ENCODE measurements around the gene PLEKHH1. TPM values are rescaled to one million over a fixed set of nuclear protein-coding genes. Genes with fewer than 3 reads are reported as not detected.
A peak's percentile ranks its signal among the peaks of the same experiment; 100 is the strongest.

The PLEKHH1 gene
- total RNA-seq, 1 experiment from 2014 or later, result 6.7 TPM

DNA sequence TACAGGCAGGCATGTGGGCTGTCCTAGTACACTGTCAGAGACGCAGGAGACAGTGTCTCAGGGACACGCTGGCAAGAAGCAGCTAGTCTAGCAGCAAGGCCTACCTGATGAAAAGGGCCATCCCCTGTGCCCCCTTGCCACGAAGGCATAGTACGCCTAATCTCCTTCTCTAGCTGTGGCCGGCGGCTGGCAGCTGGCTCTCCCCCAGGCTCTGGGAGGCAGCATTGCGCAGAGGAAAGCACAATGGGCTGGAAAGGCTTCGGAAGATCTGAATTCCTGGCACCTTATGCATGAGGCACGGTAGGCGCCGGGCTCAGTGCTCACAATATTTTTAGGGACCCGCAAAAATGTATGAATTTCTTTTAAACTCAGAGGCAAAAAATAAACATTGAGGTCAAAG lies 16.0 kb upstream of the PLEKHH1 start:
- BruUV-seq (replicated peaks), result no TSS peak
- POLR2A ChIA-PET, result interaction anchor here (0.6 kb wide), 1 partner anchor 14 kb away, joined by 13 read pairs; no protein-coding TSS in a partner anchor
- Histone ChIP-seq H3K4me1 (ENCODE audit: control insufficient read depth, insufficient read depth, low read length) (0 out of 2 replicates have a peak, but pooled peaks cover 4% of the 10 kb centered on the region), H3K27ac (ENCODE audit: low read length) (no peak overlapping the region), H3K4me3 (ENCODE audit: low read depth in 2 of 2, low read length in 2 of 2) (no peak overlapping the region), H3K27me3 (ENCODE audit: control insufficient read depth, insufficient read depth, low read length) (peaks cover 2% of the 10 kb centered on the region), H3K9me3 (ENCODE audit: control insufficient read depth, insufficient read depth, low read depth, low read length) (no peaks in the 10 kb centered on the region), H3K36me3 (ENCODE audit: control insufficient read depth, insufficient read depth, low read length) (no peaks in the 10 kb centered on the region)
- intact Hi-C loops (cut with micrococcal nuclease; ENCODE audit: unreplicated experiment), result loop anchor here (10.0 kb wide), 1 partner anchor 92 kb away; no protein-coding TSS in a partner anchor
- ATAC-seq (peak; percentile 53; the same call in 1 of the 2 replicates), DNase-seq (ENCODE audit: low read depth, low spot score) (no peak)
- TF ChIP-seq SIN3A (IDR thresholded peaks at IDR 0.05; ENCODE audit: borderline replicate concordance, insufficient read depth, low read depth, low read length), result no peak
- no peak for TF ChIP-seq POLR2AphosphoS5 (IDR thresholded peaks at IDR 0.05; ENCODE audit: low read depth, low read length)
- TF ChIP-seq, protein P1, sequence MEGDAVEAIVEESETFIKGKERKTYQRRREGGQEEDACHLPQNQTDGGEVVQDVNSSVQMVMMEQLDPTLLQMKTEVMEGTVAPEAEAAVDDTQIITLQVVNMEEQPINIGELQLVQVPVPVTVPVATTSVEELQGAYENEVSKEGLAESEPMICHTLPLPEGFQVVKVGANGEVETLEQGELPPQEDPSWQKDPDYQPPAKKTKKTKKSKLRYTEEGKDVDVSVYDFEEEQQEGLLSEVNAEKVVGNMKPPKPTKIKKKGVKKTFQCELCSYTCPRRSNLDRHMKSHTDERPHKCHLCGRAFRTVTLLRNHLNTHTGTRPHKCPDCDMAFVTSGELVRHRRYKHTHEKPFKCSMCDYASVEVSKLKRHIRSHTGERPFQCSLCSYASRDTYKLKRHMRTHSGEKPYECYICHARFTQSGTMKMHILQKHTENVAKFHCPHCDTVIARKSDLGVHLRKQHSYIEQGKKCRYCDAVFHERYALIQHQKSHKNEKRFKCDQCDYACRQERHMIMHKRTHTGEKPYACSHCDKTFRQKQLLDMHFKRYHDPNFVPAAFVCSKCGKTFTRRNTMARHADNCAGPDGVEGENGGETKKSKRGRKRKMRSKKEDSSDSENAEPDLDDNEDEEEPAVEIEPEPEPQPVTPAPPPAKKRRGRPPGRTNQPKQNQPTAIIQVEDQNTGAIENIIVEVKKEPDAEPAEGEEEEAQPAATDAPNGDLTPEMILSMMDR (IDR thresholded peaks at IDR 0.05), result peak; percentile 45
- TF ChIP-seq TCF7L2 (IDR thresholded peaks at IDR 0.05; ENCODE audit: low read depth, low read length), result no peak
- in situ Hi-C loops (cut with HindIII; ENCODE audit: low pct_unique_long_range_greater_than_20kb, low sequenced_read_pairs), result no loop called here
- CTCF ChIA-PET, result interaction anchor here (0.7 to 1.9 kb wide), 2 partner anchors 10 to 54 kb away, joined by 4 to 9 read pairs; no protein-coding TSS in a partner anchor

DNA sequence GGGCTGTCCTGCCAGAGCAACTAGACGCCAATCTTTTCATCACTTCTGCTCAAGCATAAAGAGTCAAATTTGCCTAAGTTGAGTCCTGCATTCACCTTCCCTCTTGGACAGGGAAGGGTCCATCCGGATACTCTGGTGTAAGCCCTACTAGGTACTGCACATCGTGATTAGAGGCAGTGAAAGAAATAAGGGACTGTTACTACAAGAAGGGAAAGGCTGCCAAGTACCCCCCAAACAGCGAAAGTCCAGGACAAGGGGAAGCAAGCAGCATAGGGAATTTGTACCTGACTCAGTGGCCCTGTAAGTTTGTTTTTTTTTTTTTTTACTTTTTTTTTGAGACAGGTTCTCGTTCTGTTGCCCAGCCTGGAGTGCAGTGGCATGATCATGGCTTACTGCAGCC lies 13.7 kb upstream of the PLEKHH1 start:
- no peaks in the 10 kb centered on the region for H3K36me3 ChIP-seq (ENCODE audit: control insufficient read depth, insufficient read depth, low read length)
- no peaks in the 10 kb centered on the region for H3K9me3 ChIP-seq (ENCODE audit: control insufficient read depth, insufficient read depth, low read depth, low read length)
- POLR2A ChIA-PET, result no interaction called here
- no peak overlapping the region for H3K4me3 ChIP-seq (ENCODE audit: low read depth in 2 of 2, low read length in 2 of 2)
- no TSS peak for BruUV-seq (replicated peaks)
- intact Hi-C loops (cut with micrococcal nuclease; ENCODE audit: unreplicated experiment), result loop anchor here (10.0 kb wide), 1 partner anchor 95 kb away; no protein-coding TSS in a partner anchor
- ATAC-seq (no peak), DNase-seq (ENCODE audit: low read depth, low spot score) (no peak)
- peaks cover 2% of the 10 kb centered on the region for H3K27me3 ChIP-seq (ENCODE audit: control insufficient read depth, insufficient read depth, low read length)
- CTCF ChIA-PET, result no interaction called here
- TF ChIP-seq POLR2AphosphoS5 (IDR thresholded peaks at IDR 0.05; ENCODE audit: low read depth, low read length) (no peak), SIN3A (IDR thresholded peaks at IDR 0.05; ENCODE audit: borderline replicate concordance, insufficient read depth, low read depth, low read length) (no peak), TCF7L2 (IDR thresholded peaks at IDR 0.05; ENCODE audit: low read depth, low read length) (no peak)
- TF ChIP-seq, protein P2, sequence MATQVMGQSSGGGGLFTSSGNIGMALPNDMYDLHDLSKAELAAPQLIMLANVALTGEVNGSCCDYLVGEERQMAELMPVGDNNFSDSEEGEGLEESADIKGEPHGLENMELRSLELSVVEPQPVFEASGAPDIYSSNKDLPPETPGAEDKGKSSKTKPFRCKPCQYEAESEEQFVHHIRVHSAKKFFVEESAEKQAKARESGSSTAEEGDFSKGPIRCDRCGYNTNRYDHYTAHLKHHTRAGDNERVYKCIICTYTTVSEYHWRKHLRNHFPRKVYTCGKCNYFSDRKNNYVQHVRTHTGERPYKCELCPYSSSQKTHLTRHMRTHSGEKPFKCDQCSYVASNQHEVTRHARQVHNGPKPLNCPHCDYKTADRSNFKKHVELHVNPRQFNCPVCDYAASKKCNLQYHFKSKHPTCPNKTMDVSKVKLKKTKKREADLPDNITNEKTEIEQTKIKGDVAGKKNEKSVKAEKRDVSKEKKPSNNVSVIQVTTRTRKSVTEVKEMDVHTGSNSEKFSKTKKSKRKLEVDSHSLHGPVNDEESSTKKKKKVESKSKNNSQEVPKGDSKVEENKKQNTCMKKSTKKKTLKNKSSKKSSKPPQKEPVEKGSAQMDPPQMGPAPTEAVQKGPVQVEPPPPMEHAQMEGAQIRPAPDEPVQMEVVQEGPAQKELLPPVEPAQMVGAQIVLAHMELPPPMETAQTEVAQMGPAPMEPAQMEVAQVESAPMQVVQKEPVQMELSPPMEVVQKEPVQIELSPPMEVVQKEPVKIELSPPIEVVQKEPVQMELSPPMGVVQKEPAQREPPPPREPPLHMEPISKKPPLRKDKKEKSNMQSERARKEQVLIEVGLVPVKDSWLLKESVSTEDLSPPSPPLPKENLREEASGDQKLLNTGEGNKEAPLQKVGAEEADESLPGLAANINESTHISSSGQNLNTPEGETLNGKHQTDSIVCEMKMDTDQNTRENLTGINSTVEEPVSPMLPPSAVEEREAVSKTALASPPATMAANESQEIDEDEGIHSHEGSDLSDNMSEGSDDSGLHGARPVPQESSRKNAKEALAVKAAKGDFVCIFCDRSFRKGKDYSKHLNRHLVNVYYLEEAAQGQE (IDR thresholded peaks at IDR 0.05; ENCODE audit: insufficient read depth in 1 of 2, low read depth in 2 of 2, low read length in 1 of 2), result no peak
- TF ChIP-seq, protein P1 (IDR thresholded peaks at IDR 0.05), result no peak
- in situ Hi-C loops (cut with HindIII; ENCODE audit: low pct_unique_long_range_greater_than_20kb, low sequenced_read_pairs), result no loop called here
- H3K27ac ChIP-seq (ENCODE audit: low read length), result no peak overlapping the region
- H3K4me1 ChIP-seq (ENCODE audit: control insufficient read depth, insufficient read depth, low read length), result 0 out of 2 replicates have a peak, but pooled peaks cover 1% of the 10 kb centered on the region

All from Panc1 (cell line).